ENCODE data around the gene GLDN. TPM values are rescaled to one million over a fixed set of nuclear protein-coding genes. Genes with fewer than 3 reads are reported as not detected.

The GLDN gene
- total and polyA plus RNA-seq, 2 experiments from 2014 or later = 0.32 to 1.2 TPM

DNA sequence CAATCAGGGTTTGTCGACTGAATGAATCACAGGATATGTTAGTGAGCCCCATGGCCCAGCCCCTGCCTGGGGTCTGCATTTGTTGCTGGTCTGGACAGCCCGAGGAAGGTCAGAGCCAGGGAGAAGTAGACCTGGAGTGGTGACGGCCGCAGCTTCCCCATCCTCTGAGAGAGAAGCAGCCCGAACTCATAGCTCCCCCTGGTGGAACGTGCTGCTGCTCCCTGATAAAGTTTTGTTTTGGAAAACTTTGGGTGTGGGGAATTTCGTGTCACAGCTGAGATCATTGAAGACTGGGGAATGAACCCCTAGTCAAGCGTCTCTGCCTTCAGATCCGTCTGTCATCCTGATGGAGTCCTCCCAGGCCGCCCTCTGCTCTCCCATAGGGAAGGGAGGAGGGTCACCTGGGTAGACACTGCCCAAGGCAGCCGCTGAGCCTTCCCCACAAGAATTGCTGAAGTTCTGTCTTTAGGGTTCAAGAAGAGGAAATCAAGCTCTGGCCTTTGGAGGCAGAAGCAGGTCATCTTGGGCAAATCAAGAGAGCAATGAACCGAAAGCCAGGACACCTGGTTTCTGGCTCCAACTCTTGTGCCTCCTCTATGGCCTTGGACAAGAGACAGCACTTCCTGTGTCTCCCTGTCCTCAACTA, 60.5 kb downstream of the GLDN start:
- peak; percentile 87 for DNase-seq (ENCODE audit: low spot score)
- Mint-ChIP-seq H3K27me3 (ENCODE audit: insufficient read depth, low read depth, poor library complexity) (peaks cover 12% of the 10 kb centered on the region), H3K36me3 (ENCODE audit: low read depth) (no peaks in the 10 kb centered on the region), H3K27ac (no peak overlapping the region), H3K4me3 (no peak overlapping the region), H3K4me1 (peaks cover 20% of the 10 kb centered on the region), H3K9me3 (no peaks in the 10 kb centered on the region)
- TF ChIP-seq CTCF (conservative IDR thresholded peaks at IDR 0.05; ENCODE audit: low read depth in 2 of 2) = peak; percentile 82 to 86
- TF ChIP-seq ZNF114 (CRISPR knock-in tag; IDR thresholded peaks at IDR 0.05) = no peak
- no peak overlapping the region for H3K27ac ChIP-seq (ENCODE audit: low read depth)
- peak overlapping the region; percentile 82; the same call in 1 of the 2 replicates for H2AFZ ChIP-seq
- H3K36me3 ChIP-seq (ENCODE audit: insufficient read depth) = no peaks in the 10 kb centered on the region
- no peak overlapping the region for H3K4me3 ChIP-seq
- no peaks in the 10 kb centered on the region for H4K20me1 ChIP-seq (replicated peaks; ENCODE audit: insufficient read depth)
- H3K4me2 ChIP-seq = no peak overlapping the region
- H3K27me3 ChIP-seq (ENCODE audit: insufficient read depth) = no peaks in the 10 kb centered on the region
- ATAC-seq = peak; percentile 84
- no peaks in the 10 kb centered on the region for H3K79me2 ChIP-seq (replicated peaks; ENCODE audit: insufficient read depth)
- H3F3A ChIP-seq (replicated peaks; ENCODE audit: low read depth) = no peaks in the 10 kb centered on the region
- H3K9me2 ChIP-seq (ENCODE audit: insufficient read depth) = no peaks in the 10 kb centered on the region
- peaks cover 8% of the 10 kb centered on the region for H3K4me1 ChIP-seq (ENCODE audit: insufficient read depth)

DNA sequence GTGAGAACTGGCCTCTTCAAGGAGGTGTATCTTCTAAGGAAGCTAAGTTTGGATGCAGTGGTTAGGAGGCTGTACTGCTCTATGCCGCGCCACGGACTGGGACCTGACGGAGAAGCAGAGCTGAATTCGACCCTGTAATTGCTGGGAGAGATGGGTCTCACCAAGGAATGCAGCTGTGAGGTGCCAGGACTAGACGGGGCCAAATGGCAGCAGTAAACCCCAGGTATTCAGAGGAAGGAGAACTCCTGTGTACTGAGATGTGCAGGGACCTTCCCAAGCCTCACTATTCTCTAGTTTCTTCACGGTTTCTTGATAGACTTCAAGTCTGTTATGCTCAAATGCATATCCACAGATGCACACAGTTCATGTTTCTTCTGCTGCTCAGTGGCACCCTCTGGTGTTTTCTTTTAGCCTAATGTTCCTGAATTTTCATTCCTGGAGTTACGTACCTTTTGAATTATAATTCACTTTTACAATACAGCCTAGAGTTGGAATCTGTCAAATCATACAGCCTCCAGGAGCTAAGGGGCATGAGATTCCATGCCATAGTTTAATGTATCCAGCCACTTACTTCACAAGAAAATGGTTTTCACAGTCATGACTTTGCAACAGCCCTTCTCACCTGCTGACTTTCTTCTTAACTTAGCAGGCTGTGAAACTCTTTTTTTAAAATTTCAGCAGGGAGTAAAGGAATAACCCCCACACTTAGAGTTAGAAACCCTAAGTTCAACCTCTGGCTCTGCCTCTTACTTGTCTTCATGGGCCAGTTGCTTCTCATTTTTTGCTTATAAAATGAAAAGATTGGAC, 61.8 kb downstream of the GLDN start:
- Mint-ChIP-seq H3K4me3 (no peak overlapping the region), H3K4me1 (peaks cover 20% of the 10 kb centered on the region), H3K27me3 (ENCODE audit: insufficient read depth, low read depth, poor library complexity) (peaks cover 9% of the 10 kb centered on the region), H3K27ac (peak overlapping the region; percentile 53; the same call in 1 of the 2 replicates), H3K9me3 (no peaks in the 10 kb centered on the region), H3K36me3 (ENCODE audit: low read depth) (no peaks in the 10 kb centered on the region)
- Histone ChIP-seq H3K4me1 (ENCODE audit: insufficient read depth) (peaks cover 8% of the 10 kb centered on the region), H3K9me2 (ENCODE audit: insufficient read depth) (no peaks in the 10 kb centered on the region), H3K79me2 (replicated peaks; ENCODE audit: insufficient read depth) (no peaks in the 10 kb centered on the region), H3K36me3 (ENCODE audit: insufficient read depth) (no peaks in the 10 kb centered on the region), H3K27me3 (ENCODE audit: insufficient read depth) (no peaks in the 10 kb centered on the region), H3K4me3 (no peak overlapping the region), H4K20me1 (replicated peaks; ENCODE audit: insufficient read depth) (no peaks in the 10 kb centered on the region), H3K27ac (ENCODE audit: low read depth) (no peak overlapping the region), H3F3A (replicated peaks; ENCODE audit: low read depth) (no peaks in the 10 kb centered on the region), H3K4me2 (no peak overlapping the region), H2AFZ (no peak overlapping the region)
- DNase-seq (ENCODE audit: low spot score) (peak; percentile 48), ATAC-seq (peak; percentile 19)
- TF ChIP-seq ETS1 (IDR thresholded peaks at IDR 0.05) = no peak
- TF ChIP-seq CTCF (conservative IDR thresholded peaks at IDR 0.05; ENCODE audit: low read depth in 2 of 2) = peak; percentile 57 to 66
- no peak for TF ChIP-seq CREB1 (CRISPR knock-in tag; IDR thresholded peaks at IDR 0.05; ENCODE audit: low read depth)
- TF ChIP-seq ZNF114 (CRISPR knock-in tag; IDR thresholded peaks at IDR 0.05) = no peak
- TF ChIP-seq EZH2phosphoT487 (IDR thresholded peaks at IDR 0.05; ENCODE audit: unreplicated experiment) = no peak
- no peak for TF ChIP-seq POLR2AphosphoS5 (IDR thresholded peaks at IDR 0.05; ENCODE audit: low read depth)

All from GM23338 (cell line).